Measurements from ENCODE around the gene AOC1.

AOC1 gene

DNA sequence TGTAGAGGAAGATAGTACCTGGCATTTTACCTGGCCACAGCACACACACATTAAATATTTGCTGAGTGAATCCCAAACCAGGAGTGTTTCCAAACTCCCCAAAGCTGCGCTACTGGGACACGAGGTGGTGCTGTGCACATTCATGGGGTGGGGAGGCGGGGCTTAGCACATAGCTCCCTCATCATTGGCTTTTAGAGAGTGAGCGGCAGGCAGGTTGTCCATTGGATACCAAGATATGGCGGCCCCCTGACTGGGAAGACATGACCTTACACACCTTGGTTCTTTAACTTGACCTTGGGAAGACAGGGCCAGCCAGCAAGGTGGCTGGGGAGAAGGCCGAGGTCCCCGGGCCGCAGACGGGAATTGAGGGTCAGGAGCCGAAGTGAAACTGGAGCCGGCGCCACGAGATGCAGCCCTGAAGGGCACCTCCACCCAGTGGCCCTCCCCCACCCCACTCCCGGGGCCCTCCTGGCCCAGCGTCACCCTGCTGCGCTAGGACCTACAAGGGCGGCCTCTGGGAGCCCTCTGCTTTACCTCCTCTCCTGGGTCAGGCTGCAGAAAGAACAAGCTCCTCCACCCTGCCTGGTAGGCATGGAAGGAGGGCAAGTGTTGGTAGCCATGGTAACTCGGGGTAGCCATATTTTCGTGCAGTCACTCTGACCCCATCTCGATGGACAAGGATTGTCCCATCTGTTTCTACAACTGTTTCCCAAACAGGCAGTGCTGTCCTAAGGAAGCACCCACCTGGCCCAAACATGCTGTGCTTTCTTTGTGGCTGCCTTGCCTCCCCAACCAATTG is 27.7 kb upstream of the AOC1 start:
- Histone ChIP-seq H3K36me3 (ENCODE audit: control insufficient read depth in 2 of 2, insufficient read depth in 1 of 2, low read length in 2 of 2) (no peaks in the 10 kb centered on the region), H3K27ac (ENCODE audit: extremely low read depth, low read depth, low read length) (no peak overlapping the region), H3K9me3 (ENCODE audit: control insufficient read depth, insufficient read depth, low read depth, low read length) (no peaks in the 10 kb centered on the region), H3K4me3 (ENCODE audit: low read depth, low read length) (no peak overlapping the region), H3K4me1 (ENCODE audit: control insufficient read depth, insufficient read depth, low read length) (no peaks in the 10 kb centered on the region)
- ChIA-PET CTCF (interaction anchor here (0.6 to 1.6 kb wide), 4 partner anchors 8 to 1295 kb away, joined by 3 to 4 read pairs (median 3); no protein-coding TSS in a partner anchor), POLR2A (interaction anchor here (0.6 kb wide), 1 partner anchor 20 kb away, joined by 4 read pairs; no protein-coding TSS in a partner anchor)
- TF ChIP-seq OSR2 (tag by site-specific recombination; IDR thresholded peaks at IDR 0.05) (no peak), ZNF544 (tag by site-specific recombination; IDR thresholded peaks at IDR 0.05) (no peak), KLF16 (tag by site-specific recombination; IDR thresholded peaks at IDR 0.05) (no peak)
- TF ChIP-seq, protein P1, sequence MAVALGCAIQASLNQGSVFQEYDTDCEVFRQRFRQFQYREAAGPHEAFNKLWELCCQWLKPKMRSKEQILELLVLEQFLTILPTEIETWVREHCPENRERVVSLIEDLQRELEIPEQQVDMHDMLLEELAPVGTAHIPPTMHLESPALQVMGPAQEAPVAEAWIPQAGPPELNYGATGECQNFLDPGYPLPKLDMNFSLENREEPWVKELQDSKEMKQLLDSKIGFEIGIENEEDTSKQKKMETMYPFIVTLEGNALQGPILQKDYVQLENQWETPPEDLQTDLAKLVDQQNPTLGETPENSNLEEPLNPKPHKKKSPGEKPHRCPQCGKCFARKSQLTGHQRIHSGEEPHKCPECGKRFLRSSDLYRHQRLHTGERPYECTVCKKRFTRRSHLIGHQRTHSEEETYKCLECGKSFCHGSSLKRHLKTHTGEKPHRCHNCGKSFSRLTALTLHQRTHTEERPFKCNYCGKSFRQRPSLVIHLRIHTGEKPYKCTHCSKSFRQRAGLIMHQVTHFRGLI (tag by site-specific recombination; IDR thresholded peaks at IDR 0.05): no peak

DNA sequence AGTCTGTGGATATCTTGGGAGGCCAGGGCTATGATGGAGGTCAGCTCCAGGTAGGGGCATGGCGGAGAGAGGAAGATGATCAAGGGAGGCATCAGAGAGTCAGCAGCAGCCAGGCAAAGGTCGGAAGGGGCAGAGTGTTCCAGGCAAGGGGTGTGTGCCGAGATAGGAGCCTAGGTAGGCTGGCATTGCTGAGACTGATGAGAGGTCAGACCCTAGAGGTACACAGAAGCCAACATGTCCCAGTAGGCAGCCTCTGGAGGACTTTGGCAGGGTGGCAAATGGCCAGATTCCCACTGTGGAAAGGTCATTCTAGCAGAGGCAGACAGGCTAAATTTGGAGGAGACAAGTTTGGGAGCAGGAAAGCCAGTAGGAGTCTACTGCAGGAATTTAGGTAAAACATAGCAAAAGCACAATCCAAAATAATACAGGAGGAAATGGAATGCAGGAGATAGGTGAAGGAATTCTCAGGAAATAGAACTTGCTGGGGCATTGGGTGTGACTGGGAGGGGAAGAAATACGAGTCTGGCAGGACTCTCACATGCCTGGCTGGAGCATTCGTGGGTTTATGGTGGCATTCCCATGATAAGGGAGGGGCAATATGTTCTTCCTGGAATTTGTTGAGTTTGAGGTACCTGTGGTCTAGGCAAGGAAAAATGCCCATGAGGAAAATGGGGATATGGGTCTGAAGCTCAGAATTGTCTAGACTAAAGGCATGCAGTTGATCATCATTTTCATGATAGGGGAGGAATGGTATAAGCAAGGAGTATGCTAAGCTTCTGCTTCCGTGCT is 26.1 kb upstream of the AOC1 start:
- H3K4me3 ChIP-seq (ENCODE audit: low read depth, low read length): no peak overlapping the region
- no peaks in the 10 kb centered on the region for H3K36me3 ChIP-seq (ENCODE audit: control insufficient read depth in 2 of 2, insufficient read depth in 1 of 2, low read length in 2 of 2)
- no peaks in the 10 kb centered on the region for H3K9me3 ChIP-seq (ENCODE audit: control insufficient read depth, insufficient read depth, low read depth, low read length)
- no peak overlapping the region for H3K27ac ChIP-seq (ENCODE audit: extremely low read depth, low read depth, low read length)
- CTCF ChIA-PET: interaction anchor here (0.9 kb wide), 1 partner anchor 50 kb away, joined by 3 read pairs; no protein-coding TSS in a partner anchor
- no peaks in the 10 kb centered on the region for H3K4me1 ChIP-seq (ENCODE audit: control insufficient read depth, insufficient read depth, low read length)
- POLR2A ChIA-PET: no interaction called here
- TF ChIP-seq ZNF24 (tag by site-specific recombination; IDR thresholded peaks at IDR 0.05) (no peak), ZNF621 (tag by site-specific recombination; IDR thresholded peaks at IDR 0.05) (no peak), ZNF341 (tag by site-specific recombination; IDR thresholded peaks at IDR 0.05; ENCODE audit: low read depth) (no peak), ZNF776 (tag by site-specific recombination; IDR thresholded peaks at IDR 0.05; ENCODE audit: borderline replicate concordance) (no peak), ZEB2 (tag by site-specific recombination; IDR thresholded peaks at IDR 0.05) (no peak), ZNF501 (tag by site-specific recombination; IDR thresholded peaks at IDR 0.05) (no peak), GFI1B (tag by site-specific recombination; IDR thresholded peaks at IDR 0.05) (no peak)
- TF ChIP-seq, protein P2, sequence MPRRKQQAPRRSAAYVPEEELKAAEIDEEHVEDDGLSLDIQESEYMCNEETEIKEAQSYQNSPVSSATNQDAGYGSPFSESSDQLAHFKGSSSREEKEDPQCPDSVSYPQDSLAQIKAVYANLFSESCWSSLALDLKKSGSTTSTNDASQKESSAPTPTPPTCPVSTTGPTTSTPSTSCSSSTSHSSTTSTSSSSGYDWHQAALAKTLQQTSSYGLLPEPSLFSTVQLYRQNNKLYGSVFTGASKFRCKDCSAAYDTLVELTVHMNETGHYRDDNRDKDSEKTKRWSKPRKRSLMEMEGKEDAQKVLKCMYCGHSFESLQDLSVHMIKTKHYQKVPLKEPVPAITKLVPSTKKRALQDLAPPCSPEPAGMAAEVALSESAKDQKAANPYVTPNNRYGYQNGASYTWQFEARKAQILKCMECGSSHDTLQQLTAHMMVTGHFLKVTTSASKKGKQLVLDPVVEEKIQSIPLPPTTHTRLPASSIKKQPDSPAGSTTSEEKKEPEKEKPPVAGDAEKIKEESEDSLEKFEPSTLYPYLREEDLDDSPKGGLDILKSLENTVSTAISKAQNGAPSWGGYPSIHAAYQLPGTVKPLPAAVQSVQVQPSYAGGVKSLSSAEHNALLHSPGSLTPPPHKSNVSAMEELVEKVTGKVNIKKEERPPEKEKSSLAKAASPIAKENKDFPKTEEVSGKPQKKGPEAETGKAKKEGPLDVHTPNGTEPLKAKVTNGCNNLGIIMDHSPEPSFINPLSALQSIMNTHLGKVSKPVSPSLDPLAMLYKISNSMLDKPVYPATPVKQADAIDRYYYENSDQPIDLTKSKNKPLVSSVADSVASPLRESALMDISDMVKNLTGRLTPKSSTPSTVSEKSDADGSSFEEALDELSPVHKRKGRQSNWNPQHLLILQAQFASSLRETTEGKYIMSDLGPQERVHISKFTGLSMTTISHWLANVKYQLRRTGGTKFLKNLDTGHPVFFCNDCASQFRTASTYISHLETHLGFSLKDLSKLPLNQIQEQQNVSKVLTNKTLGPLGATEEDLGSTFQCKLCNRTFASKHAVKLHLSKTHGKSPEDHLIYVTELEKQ (tag by site-specific recombination; IDR thresholded peaks at IDR 0.05; ENCODE audit: borderline replicate concordance): no peak

DNA sequence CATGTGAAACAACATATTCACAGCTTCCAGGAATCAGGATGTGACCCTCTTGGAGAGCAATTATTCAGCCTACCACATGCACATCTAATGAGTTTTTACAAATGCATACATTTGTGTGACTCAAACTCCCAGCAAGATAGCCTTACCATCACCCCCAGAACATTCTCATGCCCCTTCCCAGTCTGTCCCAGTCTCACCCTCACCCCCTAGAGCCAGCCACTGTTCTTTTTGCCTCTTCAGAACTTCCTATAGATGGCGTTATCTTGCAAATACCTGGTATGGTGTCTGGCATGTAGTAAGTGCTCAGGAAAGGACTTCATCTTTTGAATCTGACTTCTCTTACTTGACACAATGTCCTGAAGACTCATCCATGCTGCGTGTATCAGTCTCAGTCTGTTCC is 23.9 kb upstream of the AOC1 start:
- ChIA-PET POLR2A (no interaction called here), CTCF (no interaction called here)
- H3K36me3 ChIP-seq (ENCODE audit: control insufficient read depth in 2 of 2, insufficient read depth in 1 of 2, low read length in 2 of 2): no peaks in the 10 kb centered on the region
- no peak overlapping the region for H3K4me3 ChIP-seq (ENCODE audit: low read depth, low read length)
- H3K27ac ChIP-seq (ENCODE audit: extremely low read depth, low read depth, low read length): no peak overlapping the region
- H3K4me1 ChIP-seq (ENCODE audit: control insufficient read depth, insufficient read depth, low read length): no peaks in the 10 kb centered on the region
- no peaks in the 10 kb centered on the region for H3K9me3 ChIP-seq (ENCODE audit: control insufficient read depth, insufficient read depth, low read depth, low read length)
- TF ChIP-seq WT1 (tag by site-specific recombination; IDR thresholded peaks at IDR 0.05): no peak
- TF ChIP-seq ZNF664 (tag by site-specific recombination; IDR thresholded peaks at IDR 0.05): peak; percentile 19; the same call in 1 of the 2 replicates
- no peak for TF ChIP-seq BCL11A (tag by site-specific recombination; IDR thresholded peaks at IDR 0.05; ENCODE audit: low read depth)
